ENCODE data around the gene ARHGAP21. TPM values are rescaled to one million over a fixed set of nuclear protein-coding genes. Genes with fewer than 3 reads are reported as not detected.

The ARHGAP21 gene
- total and polyA plus RNA-seq, 2 experiments from 2014 or later = 24.0 to 88.2 TPM

- no peaks in the 10 kb centered on the region for H3K9me3 ChIP-seq (ENCODE audit: low read depth)
- no peaks in the 10 kb centered on the region for H3K27me3 ChIP-seq
- DNase-seq (ENCODE audit: low read depth in 1 of 2, low spot score in 1 of 2) = no peak
- H3K4me3 ChIP-seq = no peak overlapping the region
- no peaks in the 10 kb centered on the region for H3K36me3 ChIP-seq
- peaks cover 42% of the 10 kb centered on the region for H3K4me1 ChIP-seq (ENCODE audit: low read depth)
- no peak for TF ChIP-seq CTCF (IDR thresholded peaks at IDR 0.05; ENCODE audit: low read depth, low read length)
- no peak overlapping the region for H3K27ac ChIP-seq
These were observed 8.4 kb downstream of the ARHGAP21 start for GRCh38 chr10:24715246-24715769.

GRCh38 chr10:24713086-24713485 is 10.6 kb downstream of the ARHGAP21 start:
- no peak overlapping the region for H3K4me3 ChIP-seq
- no peak overlapping the region for H3K27ac ChIP-seq
- TF ChIP-seq CTCF (IDR thresholded peaks at IDR 0.05; ENCODE audit: low read depth, low read length) = no peak
- H3K36me3 ChIP-seq = no peaks in the 10 kb centered on the region
- H3K27me3 ChIP-seq = no peaks in the 10 kb centered on the region
- no peak for DNase-seq (ENCODE audit: low read depth in 1 of 2, low spot score in 1 of 2)
- no peaks in the 10 kb centered on the region for H3K9me3 ChIP-seq (ENCODE audit: low read depth)
- peaks cover 25% of the 10 kb centered on the region for H3K4me1 ChIP-seq (ENCODE audit: low read depth)

GRCh38 chr10:24711465-24711864 is 12.2 kb downstream of the ARHGAP21 start:
- no peak for DNase-seq (ENCODE audit: low read depth in 1 of 2, low spot score in 1 of 2)
- H3K9me3 ChIP-seq (ENCODE audit: low read depth) = no peaks in the 10 kb centered on the region
- no peak overlapping the region for H3K4me3 ChIP-seq
- no peaks in the 10 kb centered on the region for H3K27me3 ChIP-seq
- TF ChIP-seq CTCF (IDR thresholded peaks at IDR 0.05; ENCODE audit: low read depth, low read length) = no peak
- H3K36me3 ChIP-seq = no peaks in the 10 kb centered on the region
- H3K27ac ChIP-seq = no peak overlapping the region
- H3K4me1 ChIP-seq (ENCODE audit: low read depth) = peaks cover 28% of the 10 kb centered on the region

GRCh38 chr10:24708081-24708480 is 15.6 kb downstream of the ARHGAP21 start:
- H3K9me3 ChIP-seq (ENCODE audit: low read depth) = no peaks in the 10 kb centered on the region
- H3K36me3 ChIP-seq = no peaks in the 10 kb centered on the region
- no peak for TF ChIP-seq CTCF (IDR thresholded peaks at IDR 0.05; ENCODE audit: low read depth, low read length)
- no peak for DNase-seq (ENCODE audit: low read depth in 1 of 2, low spot score in 1 of 2)
- no peak overlapping the region for H3K4me3 ChIP-seq
- H3K27ac ChIP-seq = no peak overlapping the region
- H3K27me3 ChIP-seq = no peaks in the 10 kb centered on the region
- H3K4me1 ChIP-seq (ENCODE audit: low read depth) = peaks cover 19% of the 10 kb centered on the region

GRCh38 chr10:24707445-24707844 is 16.2 kb downstream of the ARHGAP21 start:
- no peak overlapping the region for H3K4me3 ChIP-seq
- H3K36me3 ChIP-seq = no peaks in the 10 kb centered on the region
- DNase-seq (ENCODE audit: low read depth in 1 of 2, low spot score in 1 of 2) = no peak
- no peaks in the 10 kb centered on the region for H3K27me3 ChIP-seq
- no peaks in the 10 kb centered on the region for H3K9me3 ChIP-seq (ENCODE audit: low read depth)
- peaks cover 12% of the 10 kb centered on the region for H3K4me1 ChIP-seq (ENCODE audit: low read depth)
- no peak overlapping the region for H3K27ac ChIP-seq
- no peak for TF ChIP-seq CTCF (IDR thresholded peaks at IDR 0.05; ENCODE audit: low read depth, low read length)
